WTC11 (cell line): ENCODE results near the gene MGRN1. TPM values are rescaled to one million over a fixed set of nuclear protein-coding genes. Genes with fewer than 3 reads are reported as not detected.

Experiments
- ATAC-seq: fragments of 200-7000 bp; cut with Tn5 transposase; 2 replicates; pipeline ENCODE4 v1.10.0; 2021; ENCODE audit warnings: mild to moderate bottlenecking, moderate library complexity
- CTCF ChIA-PET: fragments of 300-600 bp; sonication (Branson Sonifier 250); formaldehyde crosslinking; loops from one replicate; lab custom pipeline; 2021; ENCODE audit warnings: antibody characterized with exemption; lab: Charles Lee
- POLR2A ChIA-PET: fragments of 350-600 bp; sonication (Branson Sonifier 250); formaldehyde crosslinking; loops from one replicate; lab custom pipeline; 2021; ENCODE audit warnings: antibody characterized with exemption; lab: Charles Lee
- DNase-seq: peaks from one replicate; pipeline ENCODE4 v3.0.0; 2021; ENCODE audit warnings: low spot score
- H3K27ac Mint-ChIP-seq: 2 replicates; pipeline ENCODE4 v1.8.0; 2021; ENCODE audit warnings: mixed read lengths
- H3K27me3 Mint-ChIP-seq: 2 replicates; pipeline ENCODE4 v1.8.0; 2021; ENCODE audit warnings: low read depth, mild to moderate bottlenecking, moderate library complexity, mixed read lengths
- H3K36me3 Mint-ChIP-seq: 2 replicates; pipeline ENCODE4 v1.8.0; 2021; ENCODE audit warnings: mixed read lengths
- H3K4me1 Mint-ChIP-seq: 2 replicates; pipeline ENCODE4 v1.8.0; 2022; ENCODE audit warnings: mixed read lengths
- H3K4me3 Mint-ChIP-seq: 2 replicates; pipeline ENCODE4 v1.8.0; 2021; ENCODE audit warnings: mild to moderate bottlenecking, moderate library complexity, mixed read lengths
- H3K9me3 Mint-ChIP-seq: 2 replicates; pipeline ENCODE4 v1.8.0; 2021; ENCODE audit warnings: mixed read lengths
- FOXP4 ChIP-seq: sonication (generic); formaldehyde crosslinking; IDR thresholded peaks from 2 replicates; pipeline ENCODE4 v1.8.0; 2022; ENCODE audit warnings: mild to moderate bottlenecking, missing genetic modification reagents
- GABPB1 ChIP-seq: sonication (generic); formaldehyde crosslinking; IDR thresholded peaks from 2 replicates; pipeline ENCODE4 v1.8.1; 2023; ENCODE audit warnings: mild to moderate bottlenecking, missing genetic modification reagents
- IRF2 ChIP-seq: sonication (generic); formaldehyde crosslinking; IDR thresholded peaks from 2 replicates; pipeline ENCODE4 v1.8.0; 2022; ENCODE audit warnings: low read depth, missing genetic modification reagents, borderline replicate concordance
- KAT7 ChIP-seq: sonication (generic); formaldehyde crosslinking; IDR thresholded peaks from 2 replicates; pipeline ENCODE4 v1.8.1; 2023; ENCODE audit warnings: missing genetic modification reagents, mild to moderate bottlenecking, borderline replicate concordance
- OVOL2 ChIP-seq: fragments of 250-450 bp; sonication (Bioruptor Pico); IDR thresholded peaks from 2 replicates; pipeline ENCODE4 v1.9.0; 2021; ENCODE audit warnings: mild to moderate bottlenecking, borderline replicate concordance
- PRDM15 ChIP-seq: sonication (generic); formaldehyde crosslinking; IDR thresholded peaks from 2 replicates; pipeline ENCODE4 v1.8.0; 2022; ENCODE audit warnings: missing genetic modification reagents
- RELA ChIP-seq: sonication (generic); formaldehyde crosslinking; IDR thresholded peaks from 2 replicates; pipeline ENCODE4 v1.8.1; 2022; ENCODE audit warnings: missing genetic modification reagents, mild to moderate bottlenecking, borderline replicate concordance
- SMAD4 ChIP-seq: sonication (generic); formaldehyde crosslinking; IDR thresholded peaks from 2 replicates; pipeline ENCODE4 v1.8.0; 2022; ENCODE audit warnings: mild to moderate bottlenecking, missing genetic modification reagents
- ZNF317 ChIP-seq: sonication (generic); formaldehyde crosslinking; IDR thresholded peaks from 2 replicates; pipeline ENCODE4 v1.8.1; 2023; ENCODE audit warnings: low read depth, mild to moderate bottlenecking, moderate library complexity, missing genetic modification reagents, borderline replicate concordance
- total RNA-seq: library from RNA; stranded (reverse); gene quantifications from 3 replicates; pipeline ENCODE4 v1.2.3, GENCODE V29; 2021
- TF ChIP-seq, protein P1 (sequence below): fragments of 250-450 bp; sonication (Bioruptor Pico); IDR thresholded peaks from 2 replicates; pipeline ENCODE4 v1.9.0; 2021; ENCODE audit warnings: mild to moderate bottlenecking
- TF ChIP-seq, protein P2 (sequence below): sonication (generic); formaldehyde crosslinking; IDR thresholded peaks from 2 replicates; pipeline ENCODE4 v1.8.1; 2022; ENCODE audit warnings: low read depth, mild to moderate bottlenecking, moderate library complexity, missing genetic modification reagents, borderline replicate concordance
- TF ChIP-seq, protein P3 (sequence below): fragments of 250-450 bp; sonication (Bioruptor Pico); IDR thresholded peaks from 2 replicates; pipeline ENCODE4 v1.8.0; 2021; ENCODE audit warnings: mild to moderate bottlenecking
- TF ChIP-seq, protein P4 (sequence below): fragments of 250-450 bp; sonication (Bioruptor Pico); IDR thresholded peaks from 2 replicates; pipeline ENCODE4 v2.1.2; 2022; ENCODE audit warnings: mild to moderate bottlenecking, moderate library complexity

The MGRN1 gene
- total RNA-seq, 1 experiment from 2014 or later = 88.8 TPM

DNA sequence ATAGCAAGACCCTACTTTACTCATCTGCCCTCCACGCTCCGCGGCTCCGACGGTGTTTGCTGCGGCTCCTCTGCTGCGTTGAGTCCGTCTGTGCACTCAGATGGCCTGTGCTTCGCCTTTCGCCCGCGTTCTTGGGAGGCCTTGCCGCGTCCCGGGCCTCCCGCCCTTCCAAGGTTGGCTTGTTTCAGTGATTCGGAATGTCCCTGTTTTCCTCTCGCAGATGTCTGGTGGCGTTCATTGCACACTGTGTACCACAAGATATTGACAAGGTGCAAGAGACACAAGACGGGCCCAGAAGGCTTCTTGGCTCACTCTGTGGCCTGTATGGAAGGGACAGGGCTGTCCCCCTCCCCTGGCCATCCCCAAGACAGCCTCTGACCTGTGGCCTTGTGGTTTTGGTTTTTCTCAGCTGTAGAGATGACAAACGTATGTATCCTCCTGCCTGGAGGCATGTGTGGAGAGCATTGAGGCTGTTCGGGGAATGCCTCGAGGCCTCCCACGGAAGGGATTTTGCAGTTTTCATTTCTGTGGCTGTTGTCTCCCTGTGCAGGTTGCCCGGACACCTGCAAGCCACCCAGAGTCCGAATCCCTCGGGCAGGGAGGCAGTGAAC, 15.4 kb downstream of the MGRN1 start (continued):
- TF ChIP-seq FOXP4 (CRISPR knock-in tag) (no peak), IRF2 (CRISPR knock-in tag) (no peak)

GRCh38 chr16:4640572-4641305, 16.1 kb downstream of the MGRN1 start:
- Mint-ChIP-seq H3K36me3 (no peaks in the 10 kb centered on the region), H3K4me3 (no peak overlapping the region), H3K4me1 (0 out of 2 replicates have a peak, but pooled peaks cover 4% of the 10 kb centered on the region), H3K27ac (peak overlapping the region; percentile 75; the same call in 1 of the 2 replicates), H3K9me3 (no peaks in the 10 kb centered on the region), H3K27me3 (no peaks in the 10 kb centered on the region)
- no peak for ATAC-seq
- POLR2A ChIA-PET = no interaction called here
- CTCF ChIA-PET = interaction anchor here (1.2 to 2.7 kb wide), 3 partner anchors 10 to 42 kb away, joined by 3 to 16 read pairs (median 6); partner anchors contain the start of gene MGRN1
- DNase-seq = no peak
- TF ChIP-seq GABPB1 (CRISPR knock-in tag) = no peak
- TF ChIP-seq, protein P1, sequence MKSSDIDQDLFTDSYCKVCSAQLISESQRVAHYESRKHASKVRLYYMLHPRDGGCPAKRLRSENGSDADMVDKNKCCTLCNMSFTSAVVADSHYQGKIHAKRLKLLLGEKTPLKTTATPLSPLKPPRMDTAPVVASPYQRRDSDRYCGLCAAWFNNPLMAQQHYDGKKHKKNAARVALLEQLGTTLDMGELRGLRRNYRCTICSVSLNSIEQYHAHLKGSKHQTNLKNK (CRISPR knock-in tag) = no peak
- no peak for TF ChIP-seq OVOL2 (CRISPR knock-in tag)
- TF ChIP-seq, protein P2, sequence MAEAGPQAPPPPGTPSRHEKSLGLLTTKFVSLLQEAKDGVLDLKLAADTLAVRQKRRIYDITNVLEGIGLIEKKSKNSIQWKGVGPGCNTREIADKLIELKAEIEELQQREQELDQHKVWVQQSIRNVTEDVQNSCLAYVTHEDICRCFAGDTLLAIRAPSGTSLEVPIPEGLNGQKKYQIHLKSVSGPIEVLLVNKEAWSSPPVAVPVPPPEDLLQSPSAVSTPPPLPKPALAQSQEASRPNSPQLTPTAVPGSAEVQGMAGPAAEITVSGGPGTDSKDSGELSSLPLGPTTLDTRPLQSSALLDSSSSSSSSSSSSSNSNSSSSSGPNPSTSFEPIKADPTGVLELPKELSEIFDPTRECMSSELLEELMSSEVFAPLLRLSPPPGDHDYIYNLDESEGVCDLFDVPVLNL (CRISPR knock-in tag) = no peak
- no peak for TF ChIP-seq RELA
- TF ChIP-seq, protein P3, sequence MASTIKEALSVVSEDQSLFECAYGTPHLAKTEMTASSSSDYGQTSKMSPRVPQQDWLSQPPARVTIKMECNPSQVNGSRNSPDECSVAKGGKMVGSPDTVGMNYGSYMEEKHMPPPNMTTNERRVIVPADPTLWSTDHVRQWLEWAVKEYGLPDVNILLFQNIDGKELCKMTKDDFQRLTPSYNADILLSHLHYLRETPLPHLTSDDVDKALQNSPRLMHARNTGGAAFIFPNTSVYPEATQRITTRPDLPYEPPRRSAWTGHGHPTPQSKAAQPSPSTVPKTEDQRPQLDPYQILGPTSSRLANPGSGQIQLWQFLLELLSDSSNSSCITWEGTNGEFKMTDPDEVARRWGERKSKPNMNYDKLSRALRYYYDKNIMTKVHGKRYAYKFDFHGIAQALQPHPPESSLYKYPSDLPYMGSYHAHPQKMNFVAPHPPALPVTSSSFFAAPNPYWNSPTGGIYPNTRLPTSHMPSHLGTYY (CRISPR knock-in tag) = no peak
- TF ChIP-seq, protein P4, sequence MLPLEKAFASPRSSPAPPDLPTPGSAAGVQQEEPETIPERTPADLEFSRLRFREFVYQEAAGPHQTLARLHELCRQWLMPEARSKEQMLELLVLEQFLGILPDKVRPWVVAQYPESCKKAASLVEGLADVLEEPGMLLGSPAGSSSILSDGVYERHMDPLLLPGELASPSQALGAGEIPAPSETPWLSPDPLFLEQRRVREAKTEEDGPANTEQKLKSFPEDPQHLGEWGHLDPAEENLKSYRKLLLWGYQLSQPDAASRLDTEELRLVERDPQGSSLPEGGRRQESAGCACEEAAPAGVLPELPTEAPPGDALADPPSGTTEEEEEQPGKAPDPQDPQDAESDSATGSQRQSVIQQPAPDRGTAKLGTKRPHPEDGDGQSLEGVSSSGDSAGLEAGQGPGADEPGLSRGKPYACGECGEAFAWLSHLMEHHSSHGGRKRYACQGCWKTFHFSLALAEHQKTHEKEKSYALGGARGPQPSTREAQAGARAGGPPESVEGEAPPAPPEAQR (CRISPR knock-in tag) = no peak
- no peak for TF ChIP-seq ZNF317 (CRISPR knock-in tag)
- no peak for TF ChIP-seq KAT7 (CRISPR knock-in tag)
- no peak for TF ChIP-seq PRDM15 (CRISPR knock-in tag)
- TF ChIP-seq SMAD4 = no peak
